SK-N-SH (cell line): ENCODE data around the gene CACNA1H.

ENCODE experiments used
- CTCF ChIP-seq: fragments of 200-600 bp; sonication (generic); IDR thresholded peaks from 2 replicates; pipeline ENCODE4 v1.6.1; 2017; ENCODE audit warnings: antibody characterized with exemption, mild to moderate bottlenecking, moderate library complexity
- JUND ChIP-seq: IDR thresholded peaks from 2 replicates; pipeline ENCODE4 v1.4.0; 2012
- RAD21 ChIP-seq: IDR thresholded peaks from 2 replicates; pipeline ENCODE4 v1.6.1; 2012; ENCODE audit warnings: mild to moderate bottlenecking, low read length
- TEAD4 ChIP-seq: IDR thresholded peaks from 2 replicates; pipeline ENCODE4 v1.4.0; 2012; ENCODE audit warnings: mild to moderate bottlenecking, borderline replicate concordance; ENCODE audit not compliant: insufficient read depth
- YY1 ChIP-seq: IDR thresholded peaks from 2 replicates; pipeline ENCODE4 v1.4.0; 2012; ENCODE audit warnings: low read depth, mild to moderate bottlenecking

- TF ChIP-seq RAD21 (no peak), CTCF (no peak), JUND (no peak), YY1 (no peak), TEAD4 (no peak)
Measured at GRCh38 chr16:1212616-1213194, 59.8 kb downstream of the CACNA1H start.
